Activated gamma-delta T cell treated with anti-CD3 and anti-CD28 coated beads, Interleukin-2, amount 50 U/mL, for 16 hours (primary cell): Measurements from ENCODE around the gene SPEF2.
A peak's percentile ranks its signal among the peaks of the same experiment; 100 is the strongest.

Experiments used
- DNase-seq: peaks from one replicate; pipeline ENCODE4 v3.0.0-alpha.2; 2020; ENCODE audit warnings: low read depth

Gene SPEF2

DNA sequence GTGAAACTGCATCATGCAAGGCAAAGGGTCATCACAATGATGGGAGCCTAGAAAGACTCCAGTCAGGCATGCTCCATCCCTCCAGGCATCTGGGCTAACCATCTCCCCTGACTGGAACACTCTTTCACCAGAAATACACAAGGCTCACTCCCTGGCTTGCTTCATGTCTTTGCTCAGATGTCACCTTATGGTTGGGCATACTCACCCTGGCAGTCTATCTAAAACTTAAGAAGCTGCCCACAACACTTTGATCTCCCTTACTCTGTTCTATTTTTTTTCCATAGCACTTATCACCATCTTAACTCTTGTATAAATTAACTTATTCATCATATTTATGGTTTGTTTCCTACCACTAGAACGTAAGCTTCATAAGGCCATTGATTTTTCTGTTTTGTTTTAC lies 90.0 kb downstream of the SPEF2 start:
- no peak for DNase-seq

DNA sequence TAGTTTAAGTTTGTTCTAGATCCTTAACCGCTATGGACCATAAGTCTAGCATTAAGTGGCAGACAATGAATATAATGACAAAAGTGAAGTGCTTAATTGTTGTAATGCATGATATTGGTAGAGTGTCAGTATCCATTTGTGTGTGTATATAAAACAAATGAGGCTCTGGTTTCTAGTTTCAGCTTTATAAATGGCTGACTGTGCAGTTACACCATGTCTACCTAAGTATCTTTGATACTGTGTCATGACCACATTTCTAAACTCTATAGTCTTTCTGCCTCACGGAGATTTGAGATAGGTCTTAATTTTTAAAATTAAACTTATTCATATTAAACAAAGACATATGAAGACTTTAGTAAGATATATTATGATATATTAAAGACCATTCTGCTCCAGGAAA lies 92.0 kb downstream of the SPEF2 start:
- DNase-seq = no peak

DNA sequence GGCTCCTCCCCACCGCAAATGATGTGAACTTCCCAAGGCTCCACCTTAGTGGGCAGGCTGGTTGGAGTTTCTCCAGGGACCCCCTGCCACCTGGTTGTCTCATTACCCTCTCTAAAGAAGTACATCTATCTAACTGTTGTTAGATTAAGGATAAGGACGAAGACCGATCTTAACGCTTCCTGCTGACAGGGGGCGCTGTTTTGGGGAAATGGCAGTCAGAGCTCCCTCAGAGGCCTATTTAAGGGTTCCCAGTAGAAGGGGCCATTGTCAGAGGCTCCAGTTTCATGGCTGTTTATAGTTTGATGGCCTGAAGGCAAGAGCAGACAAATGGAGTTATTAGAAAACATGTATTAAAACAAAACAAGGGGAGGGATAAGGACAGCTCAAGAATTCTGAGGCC lies 100.1 kb downstream of the SPEF2 start:
- no peak for DNase-seq

DNA sequence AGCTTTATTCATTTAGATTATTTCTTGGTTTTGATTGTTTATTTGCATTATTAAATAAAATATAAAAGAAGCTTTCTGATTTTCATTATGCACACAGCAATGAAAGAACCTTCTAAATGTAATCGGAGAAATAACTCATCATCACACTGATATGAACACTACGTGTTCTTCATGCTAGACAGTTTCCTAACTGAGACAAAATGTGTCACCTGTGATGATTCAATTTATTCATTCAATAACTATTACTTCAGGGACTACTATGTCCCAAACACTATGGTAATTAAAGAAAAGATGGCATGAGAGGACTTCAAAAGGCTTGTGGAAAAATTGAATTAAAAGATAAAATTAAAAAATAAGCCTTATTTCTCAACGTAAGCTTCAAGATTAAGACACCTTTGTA lies 118.1 kb downstream of the SPEF2 start:
- no peak for DNase-seq

DNA sequence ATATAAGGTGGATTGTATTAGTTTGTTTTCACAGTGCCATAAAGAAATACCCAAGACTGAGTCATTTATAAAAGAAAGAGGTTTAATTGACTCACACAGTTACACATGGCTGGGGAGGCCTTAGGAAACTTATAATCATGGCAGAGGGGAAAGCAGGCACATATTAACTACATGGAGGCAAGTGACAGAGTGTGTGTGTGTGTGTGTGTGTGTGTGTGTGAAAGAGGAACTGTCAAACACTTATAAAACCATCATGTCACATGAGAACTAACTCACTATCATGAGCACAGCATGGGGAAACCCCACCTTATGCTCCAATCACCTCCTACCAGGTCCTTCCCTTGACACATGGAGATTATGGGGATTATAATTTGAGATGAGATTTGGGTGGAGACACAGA lies 118.6 kb downstream of the SPEF2 start:
- DNase-seq = no peak

DNA sequence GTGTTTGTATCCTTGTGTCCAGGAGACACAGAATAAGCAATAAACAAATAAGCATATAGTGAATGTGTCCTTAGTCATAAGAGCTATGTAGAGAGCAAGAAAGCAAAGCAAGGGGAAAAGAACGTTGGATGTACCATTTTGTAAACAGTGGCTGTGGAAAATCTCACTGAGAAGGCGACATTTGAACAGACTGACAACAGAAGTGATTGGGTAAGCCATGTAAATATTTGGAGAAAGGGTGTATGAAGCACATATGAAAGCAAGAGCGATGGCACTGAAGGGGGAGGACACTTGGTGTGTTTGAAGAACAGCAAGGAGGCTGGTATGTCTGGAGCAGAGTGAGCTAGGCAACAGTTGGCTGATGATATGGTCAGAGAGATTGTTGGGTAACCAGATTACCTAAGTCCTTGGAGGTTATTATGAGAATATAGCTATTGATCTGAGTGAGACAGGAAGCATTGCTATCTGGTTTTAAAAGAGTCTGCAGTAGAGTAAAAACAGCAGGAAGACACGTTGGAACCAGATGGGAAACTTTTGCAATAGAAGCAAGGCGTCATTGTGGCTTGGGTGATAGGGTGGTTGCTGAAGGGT lies 123.6 kb downstream of the SPEF2 start:
- no peak for DNase-seq

DNA sequence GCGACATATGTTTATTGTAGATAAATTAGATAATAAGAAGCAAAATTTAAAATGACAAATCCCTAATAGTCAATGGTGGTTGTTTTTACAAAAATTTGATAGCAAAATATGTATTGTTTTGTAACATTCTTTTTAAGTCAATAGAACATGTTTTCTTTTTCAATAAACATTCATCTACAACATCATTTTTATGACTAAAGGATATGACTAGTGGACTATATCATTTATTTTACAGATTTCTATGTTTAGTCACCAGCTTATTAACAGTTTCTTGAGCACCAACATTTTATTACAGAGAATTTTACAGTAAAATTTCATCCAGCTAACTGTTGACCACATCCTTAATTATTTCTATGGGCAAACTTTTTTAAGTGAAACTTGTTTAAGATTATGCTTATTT lies 124.3 kb downstream of the SPEF2 start:
- no peak for DNase-seq

DNA sequence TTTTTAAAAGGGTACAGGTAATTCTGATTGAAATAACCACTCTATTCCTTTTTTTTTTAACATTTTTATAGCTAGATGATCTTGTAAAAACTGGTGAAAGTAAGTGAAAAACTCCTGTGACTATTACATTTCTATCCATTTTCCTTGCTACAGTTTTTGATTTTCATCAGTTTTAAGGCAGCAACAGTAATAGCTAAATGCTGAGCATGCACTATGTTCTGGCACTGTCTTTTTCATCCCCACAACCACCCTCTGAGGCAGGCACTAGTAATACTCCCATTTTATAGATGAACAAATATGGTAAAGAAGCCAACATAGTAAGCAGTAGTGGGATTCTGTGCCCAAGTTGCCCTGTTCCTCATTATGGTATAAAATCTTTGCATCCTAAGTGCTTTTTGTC lies 126.0 kb downstream of the SPEF2 start:
- DNase-seq = no peak

DNA sequence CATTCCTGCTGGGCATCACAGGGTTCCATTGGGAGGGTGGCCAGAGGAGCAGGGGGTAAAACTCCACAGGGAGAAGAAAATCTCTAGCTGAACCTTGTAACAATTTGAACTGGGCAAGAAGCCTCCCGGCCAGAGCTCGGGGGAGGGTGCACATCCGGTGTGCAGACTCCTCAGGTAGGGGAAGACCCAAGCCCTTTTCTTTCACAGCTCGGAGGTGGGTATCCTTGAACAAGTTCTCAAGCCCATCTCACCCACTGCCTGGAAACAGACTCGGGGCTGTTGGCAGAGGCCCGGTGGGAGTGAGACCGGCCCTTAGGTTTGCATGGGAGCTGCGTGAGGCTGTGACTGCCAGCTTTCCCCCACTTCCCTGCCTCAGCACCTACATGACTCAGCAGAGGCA lies 127.5 kb downstream of the SPEF2 start:
- DNase-seq = no peak

DNA sequence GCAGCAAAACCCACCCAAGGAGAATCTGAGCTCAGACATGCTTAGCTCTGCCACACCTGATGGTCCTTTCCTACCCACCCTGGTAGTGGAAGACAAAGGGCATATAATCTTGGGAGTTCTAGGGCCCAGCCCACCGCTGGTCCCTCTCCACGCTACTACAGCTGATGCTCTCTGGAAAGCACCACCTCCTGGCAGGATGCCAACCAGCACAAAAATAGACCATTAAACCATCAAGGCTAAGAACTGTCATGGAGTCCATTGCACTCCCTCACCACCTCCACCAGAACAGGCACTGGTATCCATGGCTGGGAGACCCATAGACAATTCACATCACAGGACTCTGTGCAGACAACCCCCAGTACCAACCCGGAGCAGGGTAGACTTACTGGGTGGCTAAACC lies 128.0 kb downstream of the SPEF2 start:
- DNase-seq = no peak

DNA sequence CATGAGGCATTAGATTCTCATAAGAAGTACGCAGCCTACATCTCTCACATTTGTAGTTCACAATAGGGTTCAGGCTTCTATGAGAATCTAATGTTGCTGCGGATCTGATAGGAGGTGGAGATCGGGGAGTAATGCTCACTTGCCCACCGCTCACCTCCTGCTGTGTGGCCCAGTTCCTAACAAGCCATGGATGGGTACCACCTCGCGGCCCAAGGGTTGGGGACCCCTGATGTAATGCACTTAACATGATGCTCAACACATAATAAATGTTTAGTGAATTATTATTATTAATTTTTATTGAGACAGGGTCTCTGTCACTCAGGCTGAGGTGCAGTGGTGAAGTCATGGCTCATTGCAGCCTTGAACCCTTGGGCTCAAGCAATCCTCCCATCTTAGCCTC lies 134.3 kb downstream of the SPEF2 start:
- no peak for DNase-seq

DNA sequence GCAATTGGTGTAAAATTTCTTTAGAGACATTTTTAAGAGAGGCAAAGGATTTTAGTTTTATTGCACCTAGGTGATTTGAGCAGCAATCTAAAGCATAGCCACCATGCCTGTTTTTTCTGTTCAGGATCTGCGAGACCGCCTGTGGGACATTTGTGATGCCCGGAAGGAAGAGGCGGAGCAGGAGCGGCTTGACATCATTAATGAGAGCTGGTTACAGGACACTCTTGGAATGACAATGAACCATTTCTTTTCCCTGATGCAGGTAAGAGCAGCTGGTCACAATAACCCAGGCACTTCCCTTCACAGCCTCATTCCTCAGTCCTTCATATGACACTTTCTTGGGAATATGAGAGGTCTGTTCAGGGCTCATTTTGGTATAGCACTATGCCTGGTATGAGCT lies 135.8 kb downstream of the SPEF2 start:
- DNase-seq = no peak

DNA sequence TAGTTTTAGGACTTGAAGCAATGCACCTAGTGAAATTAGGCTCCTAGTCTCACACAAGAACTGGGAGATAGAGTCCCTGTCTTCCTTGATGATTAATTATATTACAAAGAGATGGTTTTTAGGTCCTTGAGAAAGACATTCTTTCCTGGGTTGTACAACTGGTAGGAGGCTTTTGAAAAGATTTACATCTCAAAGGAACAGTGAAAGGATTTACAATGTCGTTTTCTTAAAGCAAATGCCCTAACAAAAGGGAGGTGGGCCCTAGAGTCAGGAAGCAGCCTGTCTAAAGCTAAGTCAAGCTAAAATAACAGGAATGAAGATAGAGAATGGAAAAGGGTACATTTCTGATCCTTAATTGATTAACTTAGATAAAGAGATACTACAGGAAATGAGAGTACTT lies 136.8 kb downstream of the SPEF2 start:
- no peak for DNase-seq

DNA sequence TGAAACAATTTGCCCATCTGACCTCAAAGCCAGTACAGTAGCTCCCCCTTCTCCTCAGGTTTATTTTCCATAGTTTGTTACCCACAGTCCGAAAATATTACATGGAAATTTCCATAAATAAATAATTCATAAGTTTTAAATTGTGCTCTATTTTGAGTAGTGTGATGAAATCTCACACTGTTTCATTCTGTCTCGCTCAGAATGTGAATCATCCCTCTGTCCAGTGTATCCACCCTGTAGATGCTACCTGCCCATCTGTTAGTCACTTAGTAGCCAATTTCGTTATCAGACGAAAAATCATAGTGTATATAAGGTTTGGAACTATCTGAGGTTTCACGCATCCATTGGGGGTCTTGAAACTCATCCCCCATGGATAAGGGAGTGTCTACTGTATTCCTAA lies 138.3 kb downstream of the SPEF2 start:
- no peak for DNase-seq

DNA sequence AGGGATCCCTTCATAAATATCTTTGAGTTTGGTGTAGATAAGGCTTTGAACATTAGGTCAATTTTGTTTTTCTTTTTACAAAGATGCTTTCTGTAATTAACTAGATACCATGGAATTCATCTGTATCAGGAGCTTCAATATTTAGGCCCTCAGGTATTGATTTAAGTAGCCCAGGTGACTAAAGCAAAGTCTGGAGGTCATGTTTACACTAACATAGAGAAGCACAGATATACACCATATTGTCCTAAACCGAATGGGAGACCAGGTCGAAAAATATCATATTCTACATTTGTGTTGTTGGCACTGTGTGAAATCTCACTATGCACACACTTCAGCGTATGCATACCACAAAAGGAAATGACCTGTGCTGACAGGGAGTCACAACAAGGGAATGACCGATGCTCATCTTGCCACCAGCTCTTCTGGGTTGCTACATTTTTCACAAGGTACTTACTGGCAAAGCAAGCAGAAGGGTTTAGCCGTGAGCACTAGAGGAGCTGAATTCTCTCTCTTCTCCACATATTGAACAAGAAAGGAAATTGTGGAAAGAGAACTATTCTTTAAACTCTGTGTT lies 140.6 kb downstream of the SPEF2 start:
- DNase-seq = no peak

DNA sequence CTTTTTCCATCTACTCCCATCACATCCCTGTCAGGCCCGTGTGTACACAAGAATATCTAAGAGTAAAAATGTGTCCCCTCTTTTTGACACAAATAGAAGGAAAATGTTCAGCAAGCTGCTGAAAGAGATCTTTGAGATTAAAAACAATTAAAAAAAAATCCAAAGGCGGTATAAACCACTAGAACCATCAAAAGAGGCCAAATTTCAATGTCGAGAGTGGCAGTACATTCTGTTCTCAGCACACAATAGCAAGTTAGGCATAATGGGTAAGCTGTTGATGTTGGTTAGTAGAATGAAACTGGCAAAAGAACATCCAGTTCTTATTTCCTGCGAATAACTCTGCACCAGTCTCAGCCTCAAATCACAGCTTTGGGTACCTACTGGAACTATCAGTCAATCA lies 143.9 kb downstream of the SPEF2 start:
- no peak for DNase-seq

DNA sequence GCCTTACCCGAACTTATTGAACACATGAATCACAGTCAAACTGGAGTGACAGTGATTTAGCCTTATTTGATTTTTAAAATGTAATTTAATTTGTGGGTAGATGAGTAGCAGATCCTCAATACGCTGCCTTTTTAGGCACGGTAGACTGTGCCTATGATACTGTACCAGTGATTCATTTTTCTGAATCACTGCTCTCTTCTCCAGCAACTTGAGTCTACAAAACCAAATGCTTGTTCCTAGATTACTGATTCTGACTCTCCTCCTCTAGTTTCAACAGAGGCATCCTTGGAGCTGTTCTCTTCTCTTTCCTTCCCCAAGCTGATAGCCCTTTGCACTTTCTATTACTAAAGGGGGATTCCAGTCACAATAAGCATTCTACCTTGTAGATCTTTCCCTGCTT lies 144.7 kb downstream of the SPEF2 start:
- no peak for DNase-seq

DNA sequence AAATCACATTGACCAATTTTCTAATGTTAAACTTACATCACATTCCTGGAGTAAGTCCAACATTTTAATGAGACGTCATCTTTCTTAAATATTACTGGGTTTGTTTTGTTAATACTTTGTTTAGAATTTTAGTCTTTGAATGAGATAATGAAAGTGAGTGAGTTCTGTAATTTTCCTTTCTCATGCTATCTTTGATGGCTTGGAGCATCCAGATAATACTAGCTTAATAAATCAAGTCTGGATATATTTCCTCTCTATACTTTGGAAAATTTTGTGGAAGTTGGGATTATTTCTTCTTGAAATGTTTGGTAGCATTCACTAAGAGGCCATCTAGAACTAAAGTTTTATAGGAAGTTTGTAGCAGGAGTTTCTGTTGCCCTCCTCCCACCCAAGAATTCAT lies 148.3 kb downstream of the SPEF2 start:
- DNase-seq = no peak

DNA sequence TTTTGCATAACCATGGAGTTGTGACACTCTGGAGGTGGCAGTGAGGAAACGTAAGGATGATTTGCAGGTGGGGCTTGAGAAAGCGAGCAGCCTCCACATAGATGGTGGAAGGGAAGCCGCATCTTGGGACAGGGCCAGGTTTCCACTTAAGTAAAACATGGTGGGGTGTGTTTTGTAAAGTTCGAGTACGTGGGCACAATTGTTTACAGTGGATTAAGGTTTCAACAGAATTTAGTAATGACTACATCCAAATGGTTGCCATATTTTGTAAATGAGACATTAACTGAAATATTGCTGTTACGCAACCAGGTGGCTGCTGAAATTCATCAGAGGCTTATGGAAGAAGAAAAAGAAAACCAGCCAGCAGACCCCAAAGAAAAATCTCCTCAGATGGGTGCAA lies 153.6 kb downstream of the SPEF2 start:
- DNase-seq = no peak

DNA sequence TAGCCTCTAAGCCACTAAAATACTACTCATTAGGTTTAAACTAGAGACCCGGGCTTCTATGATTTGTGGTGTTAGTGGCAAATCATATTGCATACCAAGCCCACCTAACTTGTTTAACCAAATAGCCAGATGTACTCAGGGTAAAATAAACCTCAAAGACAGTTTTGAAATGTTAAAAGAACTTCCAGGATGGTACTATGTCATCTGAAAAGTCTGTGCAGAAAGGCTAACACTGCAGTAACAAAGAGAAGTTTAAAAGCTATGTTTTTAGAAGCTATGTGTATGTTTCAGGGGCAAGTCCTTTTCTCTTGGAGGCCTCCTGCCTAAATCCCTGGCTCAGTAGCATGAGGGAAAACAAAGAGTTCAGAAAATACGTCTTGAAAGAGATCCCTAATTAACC lies 154.2 kb downstream of the SPEF2 start:
- DNase-seq = no peak

DNA sequence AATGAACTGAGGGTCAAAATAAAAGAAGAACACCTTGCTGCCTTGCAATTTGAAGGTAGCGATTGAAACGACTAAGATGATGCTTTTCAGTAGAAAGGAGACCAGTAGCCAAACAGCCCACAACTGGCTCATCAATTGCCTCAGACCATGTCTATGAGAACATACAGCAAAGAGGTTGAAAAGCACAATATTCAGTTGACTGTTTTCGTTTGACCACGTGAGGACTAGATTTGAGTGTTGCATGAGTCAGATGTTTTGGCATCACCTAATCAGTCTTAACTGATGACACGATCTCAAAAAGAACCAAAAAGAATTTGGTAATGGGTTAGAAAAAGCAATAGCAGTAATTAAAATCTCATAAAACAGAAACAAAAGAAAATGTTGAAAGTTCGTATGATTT lies 156.3 kb downstream of the SPEF2 start:
- DNase-seq = no peak

DNA sequence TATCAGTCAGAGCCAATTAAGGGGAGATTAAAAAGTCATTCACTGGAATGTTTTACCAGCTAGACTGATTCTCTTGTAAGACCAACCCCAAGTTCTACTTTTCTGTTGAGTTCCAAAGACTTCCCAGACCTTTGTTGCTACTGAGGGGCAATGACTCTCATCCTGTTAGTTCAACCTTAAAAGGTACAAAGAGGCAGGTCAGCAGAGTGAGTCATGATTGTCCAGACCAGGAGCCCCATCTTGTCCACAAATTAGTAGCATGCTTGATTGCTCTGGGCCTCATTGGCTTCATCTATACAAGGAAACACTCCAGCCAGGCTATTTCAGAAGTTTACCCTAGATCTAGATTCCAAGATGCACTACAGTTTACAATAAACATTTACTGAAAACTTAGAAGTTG lies 159.1 kb downstream of the SPEF2 start:
- no peak for DNase-seq

DNA sequence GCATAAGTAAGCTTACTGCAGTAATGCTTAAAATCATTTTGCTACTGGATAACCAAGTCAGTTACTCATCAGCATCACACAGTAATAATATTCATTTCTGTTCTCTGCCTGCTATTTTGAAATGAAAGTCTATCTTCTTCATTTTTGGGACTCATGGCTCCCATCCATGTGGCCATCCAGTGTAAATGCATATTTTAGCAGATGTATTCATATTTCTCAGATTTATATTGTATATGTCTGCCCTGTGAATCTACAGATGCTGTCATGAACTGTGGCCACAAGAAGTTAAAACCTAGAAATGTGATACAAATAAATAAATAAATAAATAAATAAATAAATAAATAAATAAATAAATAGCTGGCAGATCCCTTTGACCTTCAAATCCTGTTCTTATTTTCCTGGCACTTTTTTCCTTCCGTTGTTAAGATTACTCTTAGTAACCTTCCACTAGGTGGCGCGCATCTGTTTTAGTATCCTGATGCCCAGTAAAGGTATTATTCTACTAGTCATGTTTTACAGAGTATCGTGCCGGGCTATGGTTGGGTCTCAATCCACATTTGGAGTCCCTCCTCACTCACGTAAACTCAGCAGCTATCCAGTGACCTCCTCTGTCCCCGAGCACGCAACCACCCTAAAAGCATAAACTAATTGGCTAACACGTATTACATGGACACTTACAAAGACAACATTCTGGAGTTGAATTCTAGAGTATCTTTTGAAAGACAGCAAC lies 159.9 kb downstream of the SPEF2 start:
- DNase-seq = peak; percentile 70

DNA sequence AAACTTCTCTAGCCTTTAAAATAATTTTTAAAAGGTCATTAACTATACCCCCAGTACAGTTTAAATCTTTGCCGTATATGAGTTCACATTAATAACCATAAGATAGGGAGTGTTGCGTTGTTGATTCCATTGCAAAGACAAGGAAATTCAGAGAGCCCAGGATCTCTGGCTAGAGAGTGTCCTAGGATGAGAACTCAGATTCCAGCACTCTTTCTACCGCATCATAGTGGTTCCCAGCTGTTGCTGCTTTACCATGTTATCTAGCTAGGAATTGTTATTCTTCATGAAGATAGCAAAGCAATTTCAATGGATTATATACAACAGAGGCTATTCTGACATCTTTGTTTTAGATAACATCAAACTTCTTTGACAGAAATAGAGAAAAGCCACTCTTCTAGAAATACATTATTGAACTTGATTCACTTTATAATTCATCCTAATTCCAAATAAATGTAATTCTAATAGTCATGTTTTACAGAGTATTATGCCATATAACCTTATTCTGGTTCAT lies 160.7 kb downstream of the SPEF2 start:
- DNase-seq = no peak
